B cell (primary cell): ENCODE data around the gene RDH11. TPM values are rescaled to one million over a fixed set of nuclear protein-coding genes. Genes with fewer than 3 reads are reported as not detected.

ENCODE experiments used
- ATAC-seq: fragments of 200-7000 bp; cut with Tn5 transposase; one replicate; pipeline ENCODE4 v1.10.0; 2021; ENCODE audit warnings: low read depth, mild to moderate bottlenecking, moderate number of reproducible peaks, moderate library complexity
- CTCF ChIA-PET: fragments of 350-600 bp; sonication (Branson Sonifier 250); formaldehyde crosslinking; loops from one replicate; lab custom pipeline; 2021; ENCODE audit warnings: antibody characterized with exemption, inconsistent platforms; lab: Charles Lee
- POLR2A ChIA-PET: fragments of 350-600 bp; sonication (Branson Sonifier 250); formaldehyde crosslinking; loops from one replicate; lab custom pipeline; 2021; ENCODE audit warnings: antibody characterized with exemption; lab: Charles Lee
- DNase-seq: peaks from one replicate; pipeline ENCODE4 v3.0.0; 2013
- H2AFZ ChIP-seq: 2 replicates; pipeline ENCODE4 v1.6.1; 2012; ENCODE audit warnings: mild to moderate bottlenecking, low read depth, low read length; ENCODE audit not compliant: insufficient read depth, poor library complexity, severe bottlenecking
- H3K27ac ChIP-seq, 2 donors: 1 replicate in 1 of 2; 2 replicates in 1 of 2; pipeline ENCODE4 v1.5.1; 2012 to 2013; ENCODE audit warnings: low read length in 2 of 2, mild to moderate bottlenecking in 2 of 2, moderate library complexity in 1 of 2
- H3K27me3 ChIP-seq, 4 experiments: fragments of 200-600 bp in 1 of 4; sonication (generic) in 1 of 4; replicated peaks in 1 of 4; 1 replicate in 2 of 4; 2 replicates in 2 of 4; pipeline versions ENCODE4 v1.6.1 to v1.7.0; 2013 to 2016; ENCODE audit warnings: low read length in 3 of 4, mild to moderate bottlenecking in 2 of 4, mixed read lengths in 1 of 4, moderate library complexity in 1 of 4; ENCODE audit not compliant: insufficient read depth in 4 of 4, control insufficient read depth in 3 of 4; ENCODE audit errors: control extremely low read depth in 1 of 4
- H3K36me3 ChIP-seq, 2 experiments: replicated peaks in 1 of 2; 1 replicate in 1 of 2; 2 replicates in 1 of 2; pipeline versions ENCODE4 v1.6.1 to v1.7.1; 2013; ENCODE audit warnings: low read length in 1 of 2; ENCODE audit not compliant: insufficient read depth in 2 of 2, control insufficient read depth in 1 of 2; ENCODE audit errors: control extremely low read depth in 1 of 2, extremely low read depth in 1 of 2
- H3K4me1 ChIP-seq, 2 donors: fragments of 200-600 bp in 1 of 2; sonication (generic) in 1 of 2; 1 replicate in 1 of 2; 2 replicates in 1 of 2; pipeline versions ENCODE4 v1.5.1 to v1.6.1; 2013 to 2017; ENCODE audit warnings: low read length in 2 of 2; ENCODE audit not compliant: control insufficient read depth in 2 of 2, insufficient read depth in 2 of 2
- H3K4me2 ChIP-seq: replicated peaks from 2 replicates; pipeline ENCODE3; 2012; ENCODE audit warnings: mild to moderate bottlenecking, low read depth, low read length; ENCODE audit not compliant: poor library complexity, severe bottlenecking
- H3K4me3 ChIP-seq, 5 experiments: fragments of 200-600 bp in 1 of 5; sonication (generic) in 1 of 5; 1 replicate in 3 of 5; 2 replicates in 2 of 5; pipeline versions ENCODE4 v1.5.1 to v1.7.0; 2011 to 2016; ENCODE audit warnings: low read length in 4 of 5, mild to moderate bottlenecking in 4 of 5, low read depth in 2 of 5, control low read depth in 1 of 5, moderate library complexity in 1 of 5; ENCODE audit not compliant: insufficient read depth in 1 of 5; ENCODE audit errors: control extremely low read depth in 1 of 5, extremely low read depth in 1 of 5
- H3K79me2 ChIP-seq: fragments of 200-600 bp; sonication (generic); one replicate; pipeline ENCODE4 v1.6.0; 2016; ENCODE audit warnings: low read length; ENCODE audit not compliant: control insufficient read depth, insufficient read depth
- H3K9ac ChIP-seq: fragments of 200-600 bp; sonication (generic); 2 replicates; pipeline ENCODE4 v1.6.1; 2017; ENCODE audit warnings: mild to moderate bottlenecking, low read length, moderate library complexity
- H3K9me3 ChIP-seq, 3 donors: one replicate each; pipeline versions ENCODE4 v1.6.1 to v1.7.1; 2013; ENCODE audit warnings: low read length in 2 of 3; ENCODE audit not compliant: control insufficient read depth in 2 of 3, insufficient read depth in 1 of 3; ENCODE audit errors: control extremely low read depth in 1 of 3
- H4K20me1 ChIP-seq: 2 replicates; pipeline ENCODE4 v1.6.0; 2012; ENCODE audit warnings: mild to moderate bottlenecking, low read length; ENCODE audit not compliant: insufficient read depth, control insufficient read depth, poor library complexity, severe bottlenecking
- H3K27ac Mint-ChIP-seq: one replicate; pipeline ENCODE4 v1.8.0; 2021; ENCODE audit warnings: mixed read lengths
- H3K27me3 Mint-ChIP-seq: one replicate; pipeline ENCODE4 v1.8.0; 2021; ENCODE audit warnings: mixed read lengths
- H3K4me1 Mint-ChIP-seq: one replicate; pipeline ENCODE4 v1.8.0; 2021; ENCODE audit warnings: mixed read lengths
- H3K4me3 Mint-ChIP-seq: one replicate; pipeline ENCODE4 v1.8.0; 2021; ENCODE audit warnings: mixed read lengths
- H3K9me3 Mint-ChIP-seq: one replicate; pipeline ENCODE4 v1.8.0; 2022; ENCODE audit warnings: mixed read lengths; ENCODE audit not compliant: insufficient read depth
- CTCF ChIP-seq: fragments of 200-600 bp; IDR thresholded peaks from one replicate; pipeline ENCODE4 v1.8.0; 2022; ENCODE audit warnings: antibody characterized with exemption, mild to moderate bottlenecking
- EZH2 ChIP-seq: IDR thresholded peaks from 2 replicates; pipeline ENCODE4 v1.6.1; 2012; ENCODE audit warnings: borderline replicate concordance, low read depth, mild to moderate bottlenecking, moderate library complexity, low read length; ENCODE audit not compliant: insufficient read depth, poor library complexity, severe bottlenecking
- intact Hi-C: fragments of 100-400 bp; cut with micrococcal nuclease; formaldehyde crosslinking; loops from one replicate; pipeline ENCODE4 v1.10.0; 2022
- polyA plus RNA-seq: library from polyadenylated mRNA; depleted of rRNA; stranded (reverse); fragments of >200 nt; gene quantifications from 2 replicates; pipeline ENCODE4 v1.2.3, GENCODE V29; 2012
- small RNA-seq: library from RNA; depleted of rRNA; stranded (forward); fragments of <200 nt; gene quantifications from one replicate; pipeline ENCODE3, GENCODE V24; 2012; ENCODE audit warnings: low replicate concordance, low read depth; ENCODE audit not compliant: insufficient read length
- total RNA-seq, 2 donors: library from RNA; stranded (reverse); fragments of 120-200 nt in 1 of 2; gene quantifications; 1 replicate in 1 of 2; 2 replicates in 1 of 2; pipeline versions ENCODE4 v1.2.3 to v1.2.4, GENCODE V29; 2013 to 2022

Gene RDH11
- total and polyA plus RNA-seq, 2 donors (not counting 1 experiment from before 2014, with no cell fraction given) = 32.8 to 35.2 TPM

GRCh38 chr14:67627519-67627918, 68.0 kb downstream of the RDH11 start:
- Mint-ChIP-seq H3K27ac (no peak overlapping the region), H3K9me3 (no peaks in the 10 kb centered on the region), H3K27me3 (no peaks in the 10 kb centered on the region), H3K4me3 (no peak overlapping the region), H3K4me1 (no peaks in the 10 kb centered on the region)
- Histone ChIP-seq H3K36me3 (no peaks in the 10 kb centered on the region), H3K4me3 (no peak overlapping the region), H2AFZ (no peak overlapping the region), H3K27me3 (no peaks in the 10 kb centered on the region), H3K4me1 (no peaks in the 10 kb centered on the region), H3K9me3 (no peaks in the 10 kb centered on the region), H3K4me2 (no peak overlapping the region), H4K20me1 (no peaks in the 10 kb centered on the region), H3K9ac (no peak overlapping the region), H3K27ac (no peak overlapping the region), H3K79me2 (no peaks in the 10 kb centered on the region)
- TF ChIP-seq CTCF (no peak), EZH2 (no peak)
- ATAC-seq = no peak
- DNase-seq = no peak
- CTCF ChIA-PET = interaction anchor here (0.6 to 1.7 kb wide), 4 partner anchors 8 to 101 kb away, joined by 3 to 7 read pairs (median 3); partner anchors contain the start of genes ARG2 and PIGH
- POLR2A ChIA-PET = no interaction called here
- intact Hi-C loops = no loop called here

Small RNA genes within 50 kb of the gene (small RNA-seq; reads per million reads assigned to genes)
- not detected for gene AL049779.3
- gene RN7SL369P = not detected
- not detected for gene RNA5SP386

Other genes with a start within 250 kb of the RDH11 start
- 4.2 and 6.9 TPM in 2 replicates for gene TMEM229B, start 207.0 kb downstream of the RDH11 start, total RNA-seq
- 4.9 and 8.2 TPM in 2 replicates for gene TMEM229B, start 207.0 kb downstream of the RDH11 start, polyA plus RNA-seq
- 0.15 and 0.17 TPM in 2 replicates for gene PLEKHH1, start 162.5 kb downstream of the RDH11 start, total RNA-seq
- 0.25 and 0.37 TPM in 2 replicates for gene PLEKHH1, start 162.5 kb downstream of the RDH11 start, polyA plus RNA-seq
- gene PIGH, start 95.5 kb downstream of the RDH11 start, total RNA-seq = 26.7 and 30.4 TPM in 2 replicates
- 48.0 and 78.9 TPM in 2 replicates for gene PIGH, start 95.5 kb downstream of the RDH11 start, polyA plus RNA-seq
- gene ARG2, start 75.8 kb downstream of the RDH11 start, total RNA-seq = 1.8 and 2.0 TPM in 2 replicates
- 0.33 and 0.55 TPM in 2 replicates for gene ARG2, start 75.8 kb downstream of the RDH11 start, polyA plus RNA-seq
- 58.8 and 58.9 TPM in 2 replicates for gene VTI1B, start 21.1 kb downstream of the RDH11 start, total RNA-seq
- 18.0 and 19.5 TPM in 2 replicates for gene VTI1B, start 21.1 kb downstream of the RDH11 start, polyA plus RNA-seq
- gene RDH12, start 6.1 kb upstream of the RDH11 start, total RNA-seq = not detected in 2 replicates
- gene RDH12, start 6.1 kb upstream of the RDH11 start, polyA plus RNA-seq = not detected in 2 replicates
- 46.3 and 53.9 TPM in 2 replicates for gene ZFYVE26, start 120.8 kb upstream of the RDH11 start, total RNA-seq
- 10.9 and 12.5 TPM in 2 replicates for gene ZFYVE26, start 120.8 kb upstream of the RDH11 start, polyA plus RNA-seq
- 60.6 and 81.0 TPM in 2 replicates for gene RAD51B, start 124.0 kb upstream of the RDH11 start, total RNA-seq
- 6.5 and 9.2 TPM in 2 replicates for gene RAD51B, start 124.0 kb upstream of the RDH11 start, polyA plus RNA-seq